Pulmonary artery endothelial cell (primary cell): ENCODE results near the gene ETV3L. TPM values are rescaled to one million over a fixed set of nuclear protein-coding genes. Genes with fewer than 3 reads are reported as not detected.

Source experiments
- DNase-seq: peaks from one replicate; pipeline ENCODE4 v3.0.0-alpha.2; 2011; ENCODE audit warnings: low read depth, low spot score
- total RNA-seq: library from RNA; depleted of rRNA; stranded (reverse); fragments of >200 nt; gene quantifications from 2 replicates; pipeline ENCODE4 v1.2.3, GENCODE V29; 2014

Gene ETV3L
- not detected in 2 replicates for total RNA-seq

- DNase-seq, result no peak
Measured at GRCh38 chr1:157099633-157100009, at the start of gene ETV3L. Gene ETV3L, minus strand, starts transcription at chr1:157099808. Its CDS starts 285 bp downstream, at chr1:157099523.

GRCh38 chr1:157147906-157148700, 48.5 kb upstream of the ETV3L start:
- DNase-seq, result no peak

- DNase-seq, result no peak
Measured at GRCh38 chr1:157147037-157147436, 47.4 kb upstream of the ETV3L start.

GRCh38 chr1:157146244-157146643, 46.6 kb upstream of the ETV3L start:
- DNase-seq, result no peak

GRCh38 chr1:157145076-157145475, 45.5 kb upstream of the ETV3L start:
- DNase-seq, result no peak

GRCh38 chr1:157144509-157144908, 44.9 kb upstream of the ETV3L start:
- DNase-seq, result no peak

- no peak for DNase-seq
Measured at GRCh38 chr1:157142765-157143423, 43.3 kb upstream of the ETV3L start.

- DNase-seq, result no peak
Measured at GRCh38 chr1:157142201-157142600, 42.6 kb upstream of the ETV3L start.

- DNase-seq, result no peak
Measured at GRCh38 chr1:157141212-157141855, 41.7 kb upstream of the ETV3L start.

GRCh38 chr1:157140063-157140588, 40.5 kb upstream of the ETV3L start:
- DNase-seq, result no peak

GRCh38 chr1:157139052-157139715, 39.6 kb upstream of the ETV3L start:
- DNase-seq, result no peak

- peak; percentile 65 for DNase-seq
Measured at GRCh38 chr1:157138220-157139051, 38.8 kb upstream of the ETV3L start, which contains the start of gene ETV3. Gene ETV3, minus strand, starts transcription at chr1:157138395. Its CDS starts 2,043 bp downstream, at chr1:157136352.

- DNase-seq, result no peak
Measured at GRCh38 chr1:157137408-157138219, 38.0 kb upstream of the ETV3L start.

GRCh38 chr1:157137046-157137407, 37.4 kb upstream of the ETV3L start:
- DNase-seq, result no peak

- no peak for DNase-seq
Measured at GRCh38 chr1:157136133-157136532, 36.5 kb upstream of the ETV3L start.

GRCh38 chr1:157135646-157136045, 36.0 kb upstream of the ETV3L start:
- no peak for DNase-seq

- no peak for DNase-seq
Measured at GRCh38 chr1:157135070-157135469, 35.5 kb upstream of the ETV3L start.

GRCh38 chr1:157134442-157134841, 34.8 kb upstream of the ETV3L start:
- DNase-seq, result no peak

GRCh38 chr1:157133426-157133825, 33.8 kb upstream of the ETV3L start:
- no peak for DNase-seq
